ENCODE measurements around the gene MAGI1. TPM values are rescaled to one million over a fixed set of nuclear protein-coding genes. Genes with fewer than 3 reads are reported as not detected.

Gene MAGI1
- polyA plus RNA-seq, 3 donors = not detected

- no peak overlapping the region for H3K4me3 ChIP-seq (replicated peaks in 1 of 3; ENCODE audit: low read depth in 2 of 3, low read length in 3 of 3)
- no peaks in the 10 kb centered on the region for H3K36me3 ChIP-seq (replicated peaks in 1 of 2; ENCODE audit: control insufficient read depth in 1 of 2, insufficient read depth in 2 of 2, low read length in 2 of 2)
- peaks cover 0 to 4% of the 10 kb centered on the region in 2 donors for H3K9me3 ChIP-seq (replicated peaks in 1 of 2; ENCODE audit: control insufficient read depth in 1 of 2, insufficient read depth in 1 of 2, low read length in 2 of 2)
- no peak overlapping the region for H3K27ac ChIP-seq (ENCODE audit: low read depth in 1 of 2, low read length in 2 of 2)
- no peak for DNase-seq
- Mint-ChIP-seq H3K9me3 (peaks cover 0 to 11% (median 4%) of the 10 kb centered on the region in 7 donors), H3K36me3 (no peaks in the 10 kb centered on the region), H3K27ac (no peak overlapping the region), H3K27me3 (ENCODE audit: low read depth in 3 of 3) (peaks cover 0 to 2% (median 1%) of the 10 kb centered on the region in 3 donors), H3K4me3 (no peak overlapping the region), H3K4me1 (no peaks in the 10 kb centered on the region)
- H3K27me3 ChIP-seq (ENCODE audit: control insufficient read depth in 2 of 2, insufficient read depth in 2 of 2, low read length in 2 of 2) = no peaks in the 10 kb centered on the region
- intact Hi-C loops (cut with micrococcal nuclease) = no loop called here
- H3K4me1 ChIP-seq (ENCODE audit: control insufficient read depth in 1 of 2, insufficient read depth in 2 of 2, low read length in 2 of 2) = no peaks in the 10 kb centered on the region
- 67% methylated on average over 1 of the region's 5 CpGs for WGBS (ENCODE audit: insufficient coverage)
- no peak for TF ChIP-seq CTCF (IDR thresholded peaks at IDR 0.05)
- H3K79me2 ChIP-seq (ENCODE audit: insufficient read depth, low read length) = no peaks in the 10 kb centered on the region
- no peak overlapping the region for H2AFZ ChIP-seq (ENCODE audit: insufficient read depth, low read depth, low read length, poor library complexity, severe bottlenecking)
- no peaks in the 10 kb centered on the region for H4K20me1 ChIP-seq (ENCODE audit: insufficient read depth, low read length)
- no peak overlapping the region for H3K9ac ChIP-seq (ENCODE audit: insufficient read depth, low read length, poor library complexity, severe bottlenecking)
- H3K4me2 ChIP-seq (replicated peaks; ENCODE audit: extremely low read depth, low read length, poor library complexity, severe bottlenecking) = no peak overlapping the region
Observed at GRCh38 chr3:65466300-65466988, 572.3 kb downstream of the MAGI1 start.

GRCh38 chr3:65449841-65450428 is 588.8 kb downstream of the MAGI1 start:
- DNase-seq = no peak
- Histone ChIP-seq H2AFZ (ENCODE audit: insufficient read depth, low read depth, low read length, poor library complexity, severe bottlenecking) (no peak overlapping the region), H3K4me2 (replicated peaks; ENCODE audit: extremely low read depth, low read length, poor library complexity, severe bottlenecking) (no peak overlapping the region), H3K9ac (ENCODE audit: insufficient read depth, low read length, poor library complexity, severe bottlenecking) (no peak overlapping the region), H3K27ac (ENCODE audit: low read depth in 1 of 2, low read length in 2 of 2) (no peak overlapping the region), H3K36me3 (replicated peaks in 1 of 2; ENCODE audit: control insufficient read depth in 1 of 2, insufficient read depth in 2 of 2, low read length in 2 of 2) (no peaks in the 10 kb centered on the region), H3K9me3 (replicated peaks in 1 of 2; ENCODE audit: control insufficient read depth in 1 of 2, insufficient read depth in 1 of 2, low read length in 2 of 2) (no peaks in the 10 kb centered on the region), H3K79me2 (ENCODE audit: insufficient read depth, low read length) (no peaks in the 10 kb centered on the region), H3K4me3 (replicated peaks in 1 of 3; ENCODE audit: low read depth in 2 of 3, low read length in 3 of 3) (no peak overlapping the region), H3K4me1 (ENCODE audit: control insufficient read depth in 1 of 2, insufficient read depth in 2 of 2, low read length in 2 of 2) (no peaks in the 10 kb centered on the region), H3K27me3 (ENCODE audit: control insufficient read depth in 2 of 2, insufficient read depth in 2 of 2, low read length in 2 of 2) (no peaks in the 10 kb centered on the region), H4K20me1 (ENCODE audit: insufficient read depth, low read length) (no peaks in the 10 kb centered on the region)
- Mint-ChIP-seq H3K27ac (no peak overlapping the region), H3K27me3 (ENCODE audit: low read depth in 3 of 3) (no peaks in the 10 kb centered on the region), H3K4me3 (no peak overlapping the region), H3K9me3 (peaks cover 0 to 2% (median 0%) of the 10 kb centered on the region in 7 donors), H3K36me3 (no peaks in the 10 kb centered on the region), H3K4me1 (no peaks in the 10 kb centered on the region)
- WGBS (ENCODE audit: insufficient coverage) = 84% methylated on average over 3 of the region's 6 CpGs
- no peak for TF ChIP-seq CTCF (IDR thresholded peaks at IDR 0.05)
- intact Hi-C loops (cut with micrococcal nuclease) = no loop called here

Measured in CD14-positive monocyte (primary cell).